ENCODE measurements around the gene NRIP1.
"Not testable (repeated sequence)": the region's sequence is repeated elsewhere in the genome, so short reads cannot be mapped to it uniquely, and the experiment has no call there.

NRIP1 gene

DNA sequence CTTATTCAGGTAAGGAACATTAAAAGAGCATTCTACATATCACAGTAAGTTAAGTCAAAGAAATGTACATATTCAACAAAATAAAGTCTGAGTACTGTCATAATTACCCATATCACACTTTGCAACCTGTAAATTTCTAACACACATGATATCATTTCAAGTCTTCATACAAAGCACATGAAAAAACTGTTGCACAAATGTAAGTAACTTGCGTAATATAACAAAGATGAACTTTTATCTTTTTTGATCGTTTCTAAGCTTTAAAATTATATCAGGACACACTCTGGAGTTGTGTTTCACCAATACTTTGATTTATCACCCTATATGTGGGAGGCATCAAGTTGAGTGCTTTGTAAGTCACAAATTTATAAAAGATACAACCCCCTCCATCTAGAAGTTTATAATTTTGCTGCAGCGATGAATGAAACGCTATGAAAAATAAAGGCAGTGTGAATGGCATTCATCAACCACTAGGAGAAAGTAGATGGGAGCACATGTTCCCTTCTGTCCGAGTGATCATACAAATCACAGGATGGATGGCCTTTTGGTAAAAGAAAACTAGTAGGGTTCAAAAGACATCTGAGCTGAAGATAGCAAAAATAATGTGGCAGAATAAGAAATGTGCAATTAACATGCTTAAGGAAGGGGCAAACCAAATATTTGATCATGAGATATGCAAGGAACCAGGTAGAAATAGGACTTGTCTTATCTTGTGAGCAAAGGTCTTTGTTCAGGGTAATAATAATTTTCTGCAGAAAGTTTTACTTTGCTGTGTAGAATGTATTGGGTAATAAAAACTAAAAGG lies 27.5 kb downstream of the NRIP1 start:
- no peak for DNase-seq

DNA sequence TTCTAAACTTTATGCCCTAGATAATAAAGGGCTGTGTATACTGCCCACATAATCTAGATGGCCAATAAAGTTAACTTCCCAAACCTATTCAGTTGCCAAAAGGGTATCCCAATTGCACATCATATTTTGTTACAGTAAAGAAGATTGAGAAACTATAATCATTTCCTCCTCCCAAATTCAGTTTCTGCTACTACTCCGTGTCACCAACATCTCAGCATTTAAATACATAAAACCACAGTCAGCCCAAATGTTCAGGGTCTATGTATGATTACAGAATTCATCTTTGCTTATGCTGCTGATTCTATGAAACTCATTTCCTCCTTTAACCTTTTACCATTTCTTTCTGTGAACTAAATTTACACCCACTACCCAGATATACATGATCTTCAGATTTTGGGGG lies 28.6 kb downstream of the NRIP1 start:
- no peak for DNase-seq

DNA sequence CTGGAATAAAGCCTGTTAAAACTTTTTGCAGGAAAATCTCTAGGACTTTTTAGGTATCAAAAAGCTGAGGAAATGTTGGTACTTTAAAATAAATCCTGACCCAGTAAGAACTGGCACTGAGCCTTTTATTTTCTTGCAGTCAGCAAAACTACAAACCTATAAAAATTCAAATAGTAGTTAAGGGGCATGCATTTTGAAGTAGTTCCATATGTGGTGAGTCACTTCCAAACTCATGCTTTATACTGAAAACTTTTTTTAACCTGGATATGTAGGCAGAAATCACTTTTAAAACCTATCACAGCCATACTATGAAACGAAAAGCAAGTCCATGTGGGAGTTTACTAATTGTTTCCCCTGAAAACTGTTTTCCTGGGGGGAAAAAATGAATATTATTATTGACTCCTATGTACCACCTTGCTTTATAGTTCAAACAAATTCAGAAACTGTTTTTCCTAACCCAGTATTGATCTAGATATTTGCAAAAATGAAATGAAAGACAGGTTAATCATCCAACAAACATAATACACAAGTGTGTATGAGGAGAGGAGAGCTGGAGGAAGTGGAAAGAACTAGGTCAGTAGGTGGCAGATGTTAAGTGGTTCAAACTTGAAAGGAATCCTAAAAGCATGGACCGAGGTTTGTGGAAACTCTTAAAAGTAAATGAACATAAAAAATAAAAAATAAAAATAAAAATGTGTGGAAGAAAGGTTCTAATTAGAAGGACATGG lies 30.5 kb downstream of the NRIP1 start:
- DNase-seq, result no peak

DNA sequence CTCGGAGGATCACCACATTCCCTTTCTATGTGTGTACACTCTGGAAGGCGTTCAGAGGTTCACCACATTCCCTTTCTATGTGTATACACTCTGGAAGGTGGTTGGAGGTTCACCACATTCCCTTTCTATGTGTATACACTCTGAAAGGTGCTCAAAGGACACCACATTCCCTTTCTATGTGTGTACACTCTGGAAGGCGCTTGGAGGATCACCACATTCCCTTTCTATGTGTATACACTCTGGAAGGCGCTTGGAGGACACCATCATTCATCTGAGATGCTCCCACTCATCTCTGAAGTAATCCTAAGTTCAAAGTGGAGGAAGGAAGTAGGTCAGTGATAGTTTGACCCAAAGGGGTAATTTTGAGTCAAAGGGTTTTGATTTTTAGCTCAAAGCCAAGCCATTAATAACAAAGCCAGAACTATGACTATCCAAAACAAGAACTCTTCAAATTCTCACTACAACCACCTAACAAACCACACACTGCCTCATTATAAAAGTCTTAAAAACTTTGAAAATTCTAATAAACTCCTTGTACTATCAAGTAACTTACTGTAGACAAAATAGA lies 32.9 kb downstream of the NRIP1 start:
- no peak for DNase-seq

DNA sequence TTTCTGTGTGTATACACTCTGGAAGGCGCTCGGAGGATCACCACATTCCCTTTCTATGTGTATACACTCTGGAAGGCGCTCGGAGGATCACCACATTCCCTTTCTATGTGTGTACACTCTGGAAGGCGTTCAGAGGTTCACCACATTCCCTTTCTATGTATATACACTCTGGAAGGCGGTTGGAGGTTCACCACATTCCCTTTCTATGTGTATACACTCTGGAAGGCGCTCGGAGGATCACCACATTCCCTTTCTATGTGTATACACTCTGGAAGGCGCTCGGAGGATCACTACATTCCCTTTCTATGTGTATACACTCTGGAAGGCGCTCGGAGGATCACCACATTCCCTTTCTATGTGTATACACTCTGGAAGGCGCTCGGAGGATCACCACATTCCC lies 33.4 kb downstream of the NRIP1 start:
- not testable (repeated sequence) for DNase-seq

DNA sequence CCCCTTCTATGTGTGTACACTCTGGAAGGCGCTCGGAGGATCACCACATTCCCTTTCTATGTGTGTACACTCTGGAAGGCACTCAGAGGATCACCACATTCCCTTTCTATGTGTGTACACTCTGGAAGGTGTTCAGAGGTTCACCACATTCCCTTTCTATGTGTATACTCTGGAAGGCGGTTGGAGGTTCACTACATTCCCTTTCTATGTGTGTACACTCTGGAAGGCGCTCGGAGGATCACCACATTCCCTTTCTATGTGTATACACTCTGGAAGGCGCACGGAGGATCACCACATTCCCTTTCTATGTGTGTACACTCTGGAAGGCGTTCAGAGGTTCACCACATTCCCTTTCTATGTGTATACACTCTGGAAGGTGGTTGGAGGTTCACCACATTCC lies 33.9 kb downstream of the NRIP1 start:
- not testable (repeated sequence) for DNase-seq

DNA sequence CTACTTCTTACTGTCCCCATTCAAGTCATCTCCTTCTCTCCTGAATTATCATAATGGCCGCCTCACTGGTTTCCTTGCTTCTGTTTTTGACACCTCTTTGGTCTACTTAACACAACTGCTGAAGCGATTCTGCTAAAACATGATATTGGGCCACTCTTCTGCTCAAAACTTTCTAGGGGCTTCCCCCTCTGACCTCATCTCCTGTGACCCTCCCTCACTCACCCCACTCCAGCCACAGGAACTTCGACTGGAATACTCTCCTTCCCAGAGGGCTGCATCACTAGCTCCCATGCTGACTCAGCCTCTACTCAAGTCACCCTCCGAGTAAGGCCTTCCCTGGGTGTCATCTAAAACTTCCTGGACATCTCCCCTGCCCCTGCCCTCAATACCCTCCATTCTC lies 35.7 kb downstream of the NRIP1 start:
- no peak for DNase-seq

DNA sequence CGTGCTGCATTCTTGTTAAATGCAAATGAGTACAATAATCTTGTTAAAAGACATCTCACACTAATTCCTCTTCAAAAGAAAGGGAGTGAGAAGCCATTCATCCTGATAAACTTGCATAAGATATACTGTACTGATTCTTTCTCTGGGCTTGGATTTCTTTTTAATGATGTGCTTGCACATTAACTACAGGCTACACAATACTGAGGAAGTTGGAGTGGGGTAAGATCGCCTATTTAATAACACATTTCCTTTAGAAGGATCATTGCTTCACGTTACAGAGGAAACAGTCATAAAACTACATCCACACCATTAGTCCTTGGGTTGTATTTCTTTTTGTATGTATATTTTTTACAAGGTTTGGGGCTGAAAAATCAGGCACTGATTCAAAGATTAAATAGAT lies 36.6 kb downstream of the NRIP1 start:
- DNase-seq, result no peak

DNA sequence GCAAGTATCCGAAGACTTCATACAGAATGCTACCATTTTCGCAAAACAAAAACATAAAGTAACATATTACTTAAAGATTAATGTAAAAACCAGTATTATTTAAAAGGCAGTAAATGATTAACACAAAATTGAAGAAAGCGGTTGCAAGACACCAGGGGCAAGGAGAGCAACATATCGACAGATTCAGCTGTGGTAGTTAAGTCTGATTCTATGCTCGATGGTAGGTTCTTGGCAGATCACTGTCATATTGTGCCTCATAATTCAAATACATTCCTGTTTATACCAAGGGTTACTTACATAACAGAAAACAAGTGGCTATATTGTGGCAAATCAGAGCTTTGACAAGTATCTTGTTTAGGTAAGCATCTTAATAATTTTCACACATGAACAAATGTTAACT lies 37.7 kb downstream of the NRIP1 start:
- no peak for DNase-seq

DNA sequence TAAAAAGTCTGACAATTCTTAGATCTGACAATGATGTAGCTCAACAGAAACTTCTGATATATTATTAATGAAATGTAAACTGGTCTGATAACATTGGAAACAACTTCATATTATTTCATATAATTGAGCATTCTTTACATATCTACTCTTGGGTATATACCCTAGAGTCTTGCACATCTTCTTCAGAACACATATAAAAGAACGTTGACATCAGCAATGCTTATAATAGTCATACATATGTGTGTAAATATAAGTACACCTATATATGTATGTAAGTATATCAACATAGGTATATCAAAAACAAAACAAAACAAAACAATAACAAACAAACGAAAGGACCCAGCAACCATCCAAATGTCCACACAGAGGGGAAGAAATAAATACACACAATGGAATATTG lies 38.4 kb downstream of the NRIP1 start:
- DNase-seq, result no peak

DNA sequence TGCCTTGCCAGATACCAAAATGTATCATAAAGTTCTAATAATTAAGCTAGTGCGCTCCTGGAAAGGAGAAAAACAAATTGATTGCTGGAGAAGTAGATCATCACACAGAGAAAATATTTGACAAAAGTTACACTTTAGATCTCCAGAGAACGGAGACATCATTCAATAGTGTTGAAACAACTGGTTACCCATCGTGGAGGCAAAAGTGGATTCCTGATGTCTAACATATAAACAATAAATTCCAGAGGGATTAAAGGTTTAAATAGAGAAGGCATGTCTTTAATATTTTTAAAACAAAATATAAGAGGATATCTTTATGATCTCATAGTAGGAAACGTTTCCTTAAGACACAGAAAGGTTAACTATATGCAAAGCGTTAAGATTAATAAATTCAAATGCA lies 41.0 kb downstream of the NRIP1 start:
- no peak for DNase-seq

DNA sequence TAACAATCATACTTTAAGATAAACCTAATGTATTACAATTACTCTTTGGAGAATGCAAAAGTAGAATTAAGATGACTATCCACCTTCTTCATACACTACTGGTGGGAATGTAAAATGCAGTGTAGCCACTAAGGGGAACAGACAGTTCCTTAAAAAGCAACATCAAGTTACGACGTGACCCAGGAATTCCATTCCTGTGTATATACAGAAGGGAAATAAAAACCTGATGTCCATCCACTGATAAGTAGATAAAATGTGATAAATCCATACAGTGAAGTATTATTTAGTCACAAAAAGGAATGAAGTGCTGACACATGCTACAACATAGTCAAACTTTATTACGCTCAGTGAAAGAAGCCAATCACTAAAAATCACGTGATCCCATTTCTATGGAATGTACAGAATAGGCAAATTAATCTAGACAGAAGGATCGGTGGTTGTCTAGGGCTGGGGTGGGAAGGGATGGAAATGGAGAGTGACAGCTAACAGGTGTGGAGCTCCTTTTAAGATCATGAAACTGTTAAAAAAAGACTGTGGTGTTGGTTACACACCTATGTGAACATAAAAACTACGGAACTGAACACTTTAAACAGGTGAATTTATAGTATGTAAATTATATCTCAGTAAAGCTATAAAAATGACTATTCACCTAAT lies 42.1 kb downstream of the NRIP1 start:
- DNase-seq, result no peak

DNA sequence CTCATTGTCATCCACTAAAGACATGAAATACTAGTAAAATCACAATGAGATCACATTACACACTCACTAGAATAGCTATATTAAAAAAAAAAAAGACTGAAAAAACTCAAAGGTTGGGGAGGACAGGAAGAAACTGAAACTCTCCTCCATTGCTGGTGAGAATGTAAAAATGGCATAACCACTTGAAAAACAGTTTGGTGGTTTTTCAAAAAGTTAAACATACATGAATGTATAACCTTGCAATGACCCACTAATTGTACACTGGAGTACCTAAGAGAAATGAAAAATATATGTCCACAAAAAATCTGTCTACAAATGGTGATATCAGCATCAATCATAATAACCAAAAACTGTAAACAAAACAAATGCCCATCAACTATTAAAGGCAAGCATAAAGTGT lies 44.0 kb downstream of the NRIP1 start:
- no peak for DNase-seq

DNA sequence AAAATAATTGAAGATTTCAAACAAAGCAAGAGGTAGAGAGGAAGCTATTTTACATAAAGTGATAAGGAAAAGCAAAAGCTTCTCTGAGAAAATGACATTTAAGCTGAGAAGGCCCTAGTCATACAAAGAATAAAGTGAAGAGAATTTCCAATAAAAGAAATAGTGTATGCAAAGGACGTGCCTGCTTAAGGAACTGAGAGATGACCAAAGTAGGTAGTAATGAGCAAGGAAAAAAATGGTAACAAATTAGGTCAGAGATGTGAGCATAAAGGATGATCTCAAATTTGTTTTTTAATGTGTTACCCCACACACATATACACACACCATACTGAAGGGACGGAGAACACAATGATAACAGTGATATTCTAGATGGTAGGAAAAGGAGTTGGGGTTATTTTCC lies 46.4 kb downstream of the NRIP1 start:
- no peak for DNase-seq

DNA sequence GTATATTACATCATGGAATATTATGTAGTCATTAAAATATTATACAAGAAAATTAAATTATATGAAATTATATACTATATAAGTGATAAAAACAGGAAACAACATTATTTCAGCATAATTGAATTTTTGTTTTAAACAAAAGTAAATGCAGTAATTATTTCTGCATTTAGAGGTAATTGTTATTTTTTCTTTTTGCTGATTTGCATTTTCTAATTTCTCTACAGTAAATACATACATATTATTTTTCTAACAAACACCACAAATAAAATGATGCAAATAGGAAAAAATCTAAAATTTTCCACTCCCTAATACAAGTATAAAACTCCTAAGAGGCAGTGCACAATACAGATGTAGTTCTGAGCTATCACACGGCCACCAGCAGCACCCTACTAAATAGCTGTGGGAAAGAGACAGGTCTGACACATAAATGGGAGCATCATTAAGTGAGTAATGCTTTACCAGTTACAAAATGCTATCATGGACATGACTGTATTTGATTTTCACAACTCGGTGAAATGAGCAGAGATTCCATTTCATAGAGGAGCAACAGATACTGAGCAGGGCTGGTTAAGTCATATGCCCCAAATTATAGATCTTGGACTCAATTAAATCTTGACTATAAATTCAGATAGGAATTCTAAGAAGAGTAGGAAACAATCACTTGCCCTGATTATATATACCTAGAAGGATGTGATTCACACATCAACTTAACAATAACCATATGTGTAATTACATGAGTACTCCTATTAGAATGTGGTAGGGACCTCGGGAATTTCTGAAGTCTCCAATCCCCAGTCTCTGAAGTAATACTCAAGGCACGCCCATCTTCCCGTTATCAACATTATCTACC lies 49.0 kb downstream of the NRIP1 start:
- DNase-seq, result no peak

DNA sequence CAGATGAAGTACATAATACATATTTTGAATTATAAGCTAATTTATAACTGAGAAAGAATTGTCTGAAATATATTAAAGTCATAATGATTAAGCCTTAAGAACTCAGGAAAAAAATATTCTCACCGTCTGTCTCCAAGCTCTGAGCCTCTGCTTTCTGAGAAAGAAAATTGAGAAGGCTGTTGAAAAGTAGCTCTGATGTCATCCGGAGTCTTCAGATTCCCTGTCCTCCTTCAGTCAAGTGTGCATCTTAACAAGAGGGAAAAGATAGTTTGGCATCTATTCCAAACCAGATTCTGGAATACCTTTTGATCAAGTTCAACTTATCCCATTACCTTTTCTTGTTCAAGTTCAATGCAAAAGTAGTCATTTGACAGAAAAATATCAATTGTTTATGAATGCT lies 50.6 kb downstream of the NRIP1 start:
- DNase-seq, result no peak

DNA sequence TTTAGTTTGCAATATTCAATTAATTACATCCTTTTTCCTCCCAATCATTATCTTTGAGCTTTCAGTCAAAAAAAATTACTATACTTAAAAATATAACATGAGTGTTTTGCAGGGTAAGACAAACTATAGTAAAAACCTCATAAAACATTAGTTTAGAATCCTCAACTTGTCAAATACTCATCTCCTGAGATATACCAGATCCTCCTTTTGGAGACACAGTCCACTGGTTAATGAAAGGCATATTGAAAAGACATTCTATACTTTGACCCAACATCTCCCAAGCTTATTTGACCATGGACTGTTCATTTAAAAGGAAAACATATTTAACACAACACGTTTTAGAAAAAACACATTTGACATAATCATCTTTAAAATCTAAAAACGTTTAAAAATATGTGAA lies 52.8 kb downstream of the NRIP1 start:
- DNase-seq, result no peak

DNA sequence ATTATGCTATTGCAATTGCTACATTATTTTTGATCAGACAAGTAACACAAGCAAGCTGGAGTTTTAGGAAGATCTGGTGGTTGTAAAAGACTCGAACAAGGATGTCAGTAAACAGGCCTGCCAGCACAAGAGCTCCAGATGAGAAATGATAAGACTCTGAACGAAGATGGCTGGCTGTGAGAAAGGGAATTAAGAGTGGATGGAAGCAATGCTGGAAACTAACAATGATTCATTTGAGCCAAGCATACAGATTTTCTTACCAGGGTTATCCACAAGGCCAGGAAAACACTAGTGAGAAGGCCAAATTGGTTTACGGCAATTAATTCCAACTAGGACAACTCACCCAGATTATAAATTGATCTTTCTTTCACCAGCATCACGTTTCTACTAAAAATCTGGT lies 54.2 kb downstream of the NRIP1 start:
- DNase-seq, result no peak

DNA sequence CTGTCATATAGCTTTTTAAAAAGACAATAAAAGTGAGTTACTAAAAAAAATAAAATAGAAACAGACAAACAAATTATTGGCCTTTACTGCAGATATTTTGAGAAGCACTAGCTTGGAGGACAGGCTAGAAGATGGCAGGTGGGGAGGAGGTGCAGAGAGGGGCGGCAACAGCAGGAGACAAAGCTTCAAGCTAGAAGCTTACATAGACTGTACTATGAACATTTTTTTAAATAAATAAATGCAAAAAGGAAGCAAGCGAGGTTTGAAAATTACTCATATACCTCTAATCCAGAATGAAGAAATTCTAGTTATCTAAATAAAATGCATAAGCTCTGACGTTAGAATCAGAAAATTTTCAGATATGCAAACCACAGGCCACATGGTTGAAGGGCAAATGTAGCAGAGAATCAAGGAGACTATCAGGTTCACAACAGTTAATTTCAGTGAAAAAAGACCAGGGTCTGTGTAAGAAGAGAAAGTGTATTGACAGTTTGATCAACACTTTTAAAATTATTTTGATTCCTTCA lies 54.9 kb downstream of the NRIP1 start:
- DNase-seq, result no peak

DNA sequence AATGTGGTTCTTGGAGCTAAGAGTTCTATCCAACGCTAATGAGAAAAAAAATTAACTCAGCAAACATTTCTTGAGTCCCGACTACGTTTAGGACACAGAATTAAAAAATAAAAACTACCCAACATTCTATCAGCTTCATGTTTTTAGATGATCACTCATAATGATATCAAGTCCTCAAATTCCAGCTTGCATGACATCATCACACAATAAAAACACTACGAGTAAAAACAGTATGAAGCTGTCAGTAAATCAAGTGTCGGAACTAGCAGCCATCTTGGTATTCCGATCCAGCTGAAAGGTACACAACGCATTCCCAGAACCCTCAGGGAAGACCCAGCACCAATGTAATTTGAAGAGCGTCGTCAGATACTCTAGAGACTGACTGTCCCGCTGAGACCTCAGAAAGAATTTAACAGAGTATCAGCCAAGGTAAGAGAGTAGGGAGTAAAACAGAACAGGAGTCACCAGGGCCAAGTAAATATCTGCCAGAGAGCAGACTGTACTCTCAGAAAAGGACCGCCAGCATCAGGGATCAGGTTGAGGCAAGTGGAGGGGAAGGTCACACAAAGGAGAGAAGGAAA lies 57.0 kb downstream of the NRIP1 start:
- no peak for DNase-seq

DNA sequence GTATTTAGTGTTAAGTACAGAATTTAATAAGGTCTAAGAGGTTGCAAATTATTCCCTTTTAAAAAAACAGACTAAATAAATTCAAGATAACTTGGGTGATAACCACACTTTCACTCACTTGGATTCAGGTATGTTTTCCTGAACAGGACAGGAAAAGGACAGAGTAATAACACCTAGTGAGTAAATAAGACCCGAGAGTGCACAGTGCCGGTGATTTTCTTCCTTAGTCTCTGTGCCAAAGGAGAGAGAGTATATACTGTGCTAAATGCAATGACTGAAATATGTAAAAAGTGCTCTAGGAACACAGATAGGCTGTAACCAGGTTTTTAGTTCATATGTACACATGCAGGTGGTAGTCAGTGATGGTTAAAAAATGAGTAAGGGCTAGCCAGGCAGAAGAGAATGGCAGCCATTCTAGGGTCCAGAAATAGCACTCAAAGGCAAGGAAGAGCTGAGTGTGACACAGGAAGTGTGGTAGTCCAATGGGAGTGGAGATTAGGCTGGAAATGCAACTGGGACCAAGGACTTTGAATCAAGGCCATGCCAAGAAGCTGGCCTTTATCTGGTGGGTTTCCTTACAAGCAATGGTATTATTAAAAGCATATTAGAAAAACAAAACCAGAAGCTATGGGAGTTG lies 58.1 kb downstream of the NRIP1 start:
- no peak for DNase-seq

DNA sequence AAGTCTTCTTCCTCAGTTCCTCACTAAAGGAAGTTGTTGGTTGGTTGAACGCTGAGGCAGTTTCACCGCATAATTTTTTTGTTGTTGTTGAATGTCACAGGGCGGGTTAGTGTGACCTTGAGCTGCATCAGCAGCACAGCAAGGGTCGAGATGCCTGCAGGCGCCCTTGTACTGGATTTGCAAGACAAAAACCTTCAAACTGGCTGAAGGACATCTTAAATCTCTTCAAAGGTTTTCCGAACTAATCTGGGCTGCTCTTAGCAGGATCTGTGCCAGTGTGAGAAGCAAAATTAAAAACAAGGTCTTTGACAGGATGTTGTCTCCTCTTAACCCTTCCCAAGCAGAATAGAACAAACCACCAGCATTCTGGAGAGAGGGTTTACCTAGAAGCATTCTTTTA lies 59.4 kb downstream of the NRIP1 start:
- peak; percentile 83 for DNase-seq

All from retina (tissue), 1 donor.